Right cardiac atrium (tissue), 5 donors: Measurements from ENCODE around the gene MUC6. TPM values are rescaled to one million over a fixed set of nuclear protein-coding genes. Genes with fewer than 3 reads are reported as not detected.

Experiments
- ATAC-seq, 2 donors: fragments of 200-7000 bp; cut with Tn5 transposase; one replicate each; pipeline versions ENCODE4 v1.8.0 to v1.9.1; 2020; ENCODE audit warnings: moderate library complexity in 2 of 2, mild to moderate bottlenecking in 1 of 2
- DNase-seq, 3 donors: peaks; one replicate each; pipeline ENCODE4 v3.0.0-alpha.2; 2020
- H3K27ac ChIP-seq: one replicate; pipeline ENCODE4 v1.5.1; 2013; ENCODE audit warnings: mild to moderate bottlenecking, low read length, control low read depth, moderate library complexity
- H3K27me3 ChIP-seq: one replicate; pipeline ENCODE4 v1.6.1; 2013; ENCODE audit not compliant: control insufficient read depth, insufficient read depth
- H3K4me1 ChIP-seq: one replicate; pipeline ENCODE4 v1.6.1; 2013; ENCODE audit warnings: low read length; ENCODE audit not compliant: control insufficient read depth, insufficient read depth
- H3K4me3 ChIP-seq: one replicate; pipeline ENCODE4 v1.5.1; 2013; ENCODE audit warnings: low read length, control low read depth
- H3K9me3 ChIP-seq: one replicate; pipeline ENCODE4 v1.6.1; 2013; ENCODE audit warnings: low read length; ENCODE audit not compliant: control insufficient read depth
- WGBS: extraction: QIAGEN DNeasy Blood & Tissue Kit; methylation state at CpG from one replicate; pipeline ENCODE4 v1.1.7; 2013; 5-methylcytosine and 5-hydroxymethylcytosine counted together
- intact Hi-C, 4 donors: fragments of 100-400 bp; cut with DNase I; formaldehyde crosslinking; loops; one replicate each; pipeline versions ENCODE4 v1.11.0 to v1.14.0; 2022 to 2023
- polyA plus RNA-seq: library from polyadenylated mRNA; stranded (reverse); fragments of 200-250 nt; gene quantifications from one replicate; pipeline ENCODE4 v1.2.3, GENCODE V29; 2013
- total RNA-seq, 4 donors: library from RNA; stranded (reverse); fragmentation: NEBNext Ultra II Directional; extraction: Animal tissue kit (Norgen Biotek cat#: 25700); gene quantifications; one replicate each; pipeline ENCODE4 v1.2.1, GENCODE V29; 2021
- donor health status: healthy with polysubstance abuse.
- donor health status: DM: no; HTN: yes; CAD: no.
- donor health status: DM: no; HTN: no; CAD: no.
- donor health status: DM: no; HTN: yes; CAD: no; lungs with severe emphysema.
- donor health status: DM: yes; HTN: yes; CAD: no.

The MUC6 gene
- total and polyA plus RNA-seq, 5 donors = 0.05 TPM; not detected in 4

GRCh38 chr11:1077417-1078119, 41.0 kb upstream of the MUC6 start:
- Histone ChIP-seq H3K4me3 (no peak overlapping the region), H3K4me1 (no peaks in the 10 kb centered on the region), H3K27me3 (no peaks in the 10 kb centered on the region), H3K27ac (no peak overlapping the region), H3K9me3 (no peaks in the 10 kb centered on the region)
- intact Hi-C loops = no loop called here
- DNase-seq (peak in 2 of 3 donors; percentile 20 to 63), ATAC-seq (no peak)
- 77% methylated on average over 33 of the region's 33 CpGs for WGBS

GRCh38 chr11:1077033-1077416, 40.5 kb upstream of the MUC6 start:
- DNase-seq = peak in 2 of 3 donors; percentile 50 to 56
- WGBS = 86% methylated on average over 11 of the region's 11 CpGs
- Histone ChIP-seq H3K4me1 (no peaks in the 10 kb centered on the region), H3K4me3 (no peak overlapping the region), H3K9me3 (no peaks in the 10 kb centered on the region), H3K27me3 (no peaks in the 10 kb centered on the region), H3K27ac (no peak overlapping the region)
- ATAC-seq = no peak
- intact Hi-C loops = no loop called here

GRCh38 chr11:1076061-1076665, 39.6 kb upstream of the MUC6 start:
- no peak overlapping the region for H3K4me3 ChIP-seq
- 82% methylated on average over 18 of the region's 18 CpGs for WGBS
- DNase-seq = no peak
- no peak for ATAC-seq
- no peaks in the 10 kb centered on the region for H3K9me3 ChIP-seq
- intact Hi-C loops = no loop called here
- H3K27me3 ChIP-seq = no peaks in the 10 kb centered on the region
- no peak overlapping the region for H3K27ac ChIP-seq
- H3K4me1 ChIP-seq = no peaks in the 10 kb centered on the region

GRCh38 chr11:1075341-1075911, 38.9 kb upstream of the MUC6 start:
- ATAC-seq (no peak), DNase-seq (peak in 1 of 3 donors; percentile 22)
- intact Hi-C loops = no loop called here
- Histone ChIP-seq H3K27me3 (no peaks in the 10 kb centered on the region), H3K4me3 (no peak overlapping the region), H3K9me3 (no peaks in the 10 kb centered on the region), H3K27ac (no peak overlapping the region), H3K4me1 (no peaks in the 10 kb centered on the region)
- WGBS = 89% methylated on average over 28 of the region's 28 CpGs

- 83% methylated on average over 32 of the region's 32 CpGs for WGBS
- no peak for ATAC-seq
- Histone ChIP-seq H3K9me3 (no peaks in the 10 kb centered on the region), H3K4me3 (no peak within 1 kb of the TSS), H3K27ac (no peak within 1 kb of the TSS), H3K27me3 (no peaks in the 10 kb centered on the region), H3K4me1 (no peaks in the 10 kb centered on the region)
- intact Hi-C loops = no loop called here
- DNase-seq = peak in 1 of 3 donors; percentile 39
Measured at GRCh38 chr11:1074244-1075221, 38.0 kb upstream of the MUC6 start, which contains the start of gene MUC2. MUC2 (plus strand) TSS chr11:1074874.

GRCh38 chr11:1073851-1074243, 37.3 kb upstream of the MUC6 start:
- no peak for DNase-seq
- Histone ChIP-seq H3K9me3 (no peaks in the 10 kb centered on the region), H3K27ac (no peak overlapping the region), H3K4me3 (no peak overlapping the region), H3K4me1 (no peaks in the 10 kb centered on the region), H3K27me3 (no peaks in the 10 kb centered on the region)
- no peak for ATAC-seq
- 80% methylated on average over 11 of the region's 11 CpGs for WGBS
- intact Hi-C loops = no loop called here

- Histone ChIP-seq H3K9me3 (no peaks in the 10 kb centered on the region), H3K4me3 (no peak overlapping the region), H3K27ac (no peak overlapping the region), H3K27me3 (no peaks in the 10 kb centered on the region), H3K4me1 (no peaks in the 10 kb centered on the region)
- WGBS = 49% methylated on average over 13 of the region's 13 CpGs
- peak; percentile 44 to 75 (median 73) for DNase-seq
- intact Hi-C loops = no loop called here
- ATAC-seq = peak; percentile 51 to 61
Measured at GRCh38 chr11:1073261-1073724, 36.8 kb upstream of the MUC6 start.

- intact Hi-C loops = no loop called here
- H3K4me3 ChIP-seq = no peak overlapping the region
- H3K9me3 ChIP-seq = no peaks in the 10 kb centered on the region
- 78% methylated on average over 9 of the region's 9 CpGs for WGBS
- no peaks in the 10 kb centered on the region for H3K4me1 ChIP-seq
- H3K27ac ChIP-seq = no peak overlapping the region
- ATAC-seq (no peak), DNase-seq (peak in 1 of 3 donors; percentile 24)
- H3K27me3 ChIP-seq = no peaks in the 10 kb centered on the region
Measured at GRCh38 chr11:1072821-1073231, 36.3 kb upstream of the MUC6 start.

GRCh38 chr11:1072116-1072820, 35.8 kb upstream of the MUC6 start:
- Histone ChIP-seq H3K27ac (no peak overlapping the region), H3K4me3 (no peak overlapping the region), H3K27me3 (no peaks in the 10 kb centered on the region), H3K9me3 (no peaks in the 10 kb centered on the region), H3K4me1 (no peaks in the 10 kb centered on the region)
- intact Hi-C loops = no loop called here
- 42% methylated on average over 18 of the region's 18 CpGs for WGBS
- DNase-seq (peak in 2 of 3 donors; percentile 52 to 61), ATAC-seq (peak in 1 of 2 donors; percentile 28)

- Histone ChIP-seq H3K27ac (no peak overlapping the region), H3K4me3 (no peak overlapping the region), H3K4me1 (no peaks in the 10 kb centered on the region), H3K9me3 (no peaks in the 10 kb centered on the region), H3K27me3 (no peaks in the 10 kb centered on the region)
- intact Hi-C loops = no loop called here
- DNase-seq = peak in 1 of 3 donors; percentile 58
- WGBS = 65% methylated on average over 21 of the region's 21 CpGs
- ATAC-seq = no peak
Measured at GRCh38 chr11:1071571-1072115, 35.1 kb upstream of the MUC6 start.
